NB4 (cell line): ENCODE data around the gene ASXL2.
"Not testable (repeated sequence)": the region's sequence is repeated elsewhere in the genome, so short reads cannot be mapped to it uniquely, and the experiment has no call there.

Experiments used
- CTCF ChIP-seq: IDR thresholded peaks from one replicate; pipeline ENCODE4 v1.5.1; 2012; ENCODE audit warnings: low read depth, low read length
- MYC ChIP-seq: IDR thresholded peaks from 2 replicates; pipeline ENCODE4 v1.6.1; 2011; ENCODE audit warnings: low read depth, low read length
- POLR2A ChIP-seq: IDR thresholded peaks from 2 replicates; pipeline ENCODE4 v1.6.1; 2011; ENCODE audit warnings: mild to moderate bottlenecking; ENCODE audit not compliant: insufficient read length; ENCODE audit errors: extremely low read depth

GRCh38 chr2:25917411-25917810, 39.1 kb upstream of the ASXL2 start:
- not testable (repeated sequence) for TF ChIP-seq POLR2A, MYC, CTCF
